PC-3 (cell line): Measurements from ENCODE around the gene ALKBH8.
"Not testable (repeated sequence)": the region's sequence is repeated elsewhere in the genome, so short reads cannot be mapped to it uniquely, and the experiment has no call there.

Source experiments
- EZH2 ChIP-seq: fragments of 300-600 bp; sonication (generic); IDR thresholded peaks from one replicate; pipeline ENCODE4 v1.6.1; 2017; ENCODE audit warnings: antibody characterized with exemption, mild to moderate bottlenecking, low read length; ENCODE audit not compliant: unreplicated experiment
- EZH2phosphoT487 ChIP-seq: fragments of 300-600 bp; sonication (generic); IDR thresholded peaks from 2 replicates; pipeline ENCODE4 v1.6.1; 2018; ENCODE audit warnings: mild to moderate bottlenecking, antibody characterized with exemption, low read length, borderline replicate concordance
- TF ChIP-seq, protein P1 (sequence below): fragments of 300-600 bp; sonication (generic); conservative IDR thresholded peaks from 2 replicates; pipeline ENCODE4 v1.5.1; 2017; ENCODE audit warnings: antibody characterized with exemption, low read depth, mild to moderate bottlenecking, low read length

DNA sequence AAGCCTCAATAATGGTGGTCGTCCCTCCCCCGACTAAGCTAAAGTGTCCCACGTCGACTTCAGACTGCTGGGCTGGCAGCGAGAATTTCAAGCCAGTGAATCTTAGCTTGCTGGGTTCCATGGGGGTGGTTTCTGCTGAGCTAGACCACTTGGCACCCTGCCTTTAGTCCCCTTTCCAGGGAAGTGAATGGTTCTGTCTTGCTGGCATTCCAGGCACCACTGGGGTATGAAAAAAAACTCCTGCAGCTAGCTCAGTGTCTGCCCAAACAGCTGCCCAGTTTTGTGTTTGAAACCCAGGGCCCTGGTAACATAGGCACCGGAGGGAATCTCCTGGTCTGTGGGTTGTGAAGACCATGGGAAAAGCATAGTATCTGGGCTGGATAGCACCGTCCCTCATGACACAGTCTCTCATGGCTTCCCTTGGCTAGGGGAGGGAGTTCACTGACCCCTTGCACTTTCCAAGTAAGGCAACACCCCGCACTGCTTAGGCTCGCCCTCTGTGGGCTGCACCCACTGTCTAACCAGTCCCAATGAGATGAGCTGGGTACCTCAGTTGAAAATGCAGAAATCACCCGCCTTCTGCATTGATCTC, 99.2 kb downstream of the ALKBH8 start:
- TF ChIP-seq, protein P1, sequence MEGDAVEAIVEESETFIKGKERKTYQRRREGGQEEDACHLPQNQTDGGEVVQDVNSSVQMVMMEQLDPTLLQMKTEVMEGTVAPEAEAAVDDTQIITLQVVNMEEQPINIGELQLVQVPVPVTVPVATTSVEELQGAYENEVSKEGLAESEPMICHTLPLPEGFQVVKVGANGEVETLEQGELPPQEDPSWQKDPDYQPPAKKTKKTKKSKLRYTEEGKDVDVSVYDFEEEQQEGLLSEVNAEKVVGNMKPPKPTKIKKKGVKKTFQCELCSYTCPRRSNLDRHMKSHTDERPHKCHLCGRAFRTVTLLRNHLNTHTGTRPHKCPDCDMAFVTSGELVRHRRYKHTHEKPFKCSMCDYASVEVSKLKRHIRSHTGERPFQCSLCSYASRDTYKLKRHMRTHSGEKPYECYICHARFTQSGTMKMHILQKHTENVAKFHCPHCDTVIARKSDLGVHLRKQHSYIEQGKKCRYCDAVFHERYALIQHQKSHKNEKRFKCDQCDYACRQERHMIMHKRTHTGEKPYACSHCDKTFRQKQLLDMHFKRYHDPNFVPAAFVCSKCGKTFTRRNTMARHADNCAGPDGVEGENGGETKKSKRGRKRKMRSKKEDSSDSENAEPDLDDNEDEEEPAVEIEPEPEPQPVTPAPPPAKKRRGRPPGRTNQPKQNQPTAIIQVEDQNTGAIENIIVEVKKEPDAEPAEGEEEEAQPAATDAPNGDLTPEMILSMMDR, result not testable (repeated sequence)
- not testable (repeated sequence) for TF ChIP-seq EZH2, EZH2phosphoT487
